Measurements from ENCODE around the gene CDYL. TPM values are rescaled to one million over a fixed set of nuclear protein-coding genes. Genes with fewer than 3 reads are reported as not detected.
A peak's percentile ranks its signal among the peaks of the same experiment; 100 is the strongest.

CDYL gene
- total RNA-seq, 1 experiment from 2014 or later: 4.2 TPM

DNA sequence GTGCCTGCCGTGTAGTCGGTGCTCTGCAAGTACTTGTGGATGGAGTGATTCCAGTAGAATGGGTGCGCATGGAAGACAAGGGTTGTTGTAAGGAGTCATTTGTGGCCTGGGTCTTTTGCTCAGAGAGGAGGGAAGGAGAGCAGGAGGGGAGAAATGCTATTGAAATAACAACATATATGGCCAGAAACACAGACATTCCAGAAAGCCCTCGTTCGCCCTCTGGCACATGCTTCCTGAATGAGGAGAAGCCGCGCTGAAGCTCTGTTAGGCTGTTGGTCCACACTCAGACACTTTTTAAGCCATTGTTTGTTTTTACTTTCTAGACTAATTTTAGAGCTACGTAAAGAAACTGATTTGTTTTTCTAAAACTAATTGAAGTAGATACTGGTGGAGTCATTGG is 120.2 kb downstream of the CDYL start:
- Histone ChIP-seq H3K79me2 (ENCODE audit: low read length) (no peaks in the 10 kb centered on the region), H3K4me2 (ENCODE audit: low read depth, low read length, poor library complexity, severe bottlenecking) (no peak overlapping the region), H3K4me1 (ENCODE audit: low read length) (no peaks in the 10 kb centered on the region), H4K20me1 (ENCODE audit: insufficient read depth, low read depth, low read length) (0 out of 2 replicates have a peak, but pooled peaks cover 4% of the 10 kb centered on the region), H3K4me3 (ENCODE audit: low read length) (no peak overlapping the region), H3K9me2 (replicated peaks; ENCODE audit: insufficient read depth, low read length) (no peaks in the 10 kb centered on the region), H2AFZ (ENCODE audit: low read length) (no peak overlapping the region), H3K36me3 (ENCODE audit: insufficient read depth, low read length) (no peaks in the 10 kb centered on the region), H3K9ac (ENCODE audit: low read length) (no peak overlapping the region), H3K9me3 (ENCODE audit: low read length) (no peaks in the 10 kb centered on the region), H3K27ac (ENCODE audit: low read length) (no peak overlapping the region), H3K27me3 (ENCODE audit: low read length) (no peaks in the 10 kb centered on the region)
- no peak for DNase-seq

GRCh38 chr6:4899249-4900034 is 123.2 kb downstream of the CDYL start:
- no peaks in the 10 kb centered on the region for H3K27me3 ChIP-seq (ENCODE audit: low read length)
- no peak overlapping the region for H3K4me2 ChIP-seq (ENCODE audit: low read depth, low read length, poor library complexity, severe bottlenecking)
- DNase-seq: no peak
- H3K27ac ChIP-seq (ENCODE audit: low read length): no peak overlapping the region
- no peaks in the 10 kb centered on the region for H3K9me3 ChIP-seq (ENCODE audit: low read length)
- no peaks in the 10 kb centered on the region for H3K9me2 ChIP-seq (replicated peaks; ENCODE audit: insufficient read depth, low read length)
- no peak overlapping the region for H3K4me3 ChIP-seq (ENCODE audit: low read length)
- no peaks in the 10 kb centered on the region for H3K79me2 ChIP-seq (ENCODE audit: low read length)
- peaks cover 9% of the 10 kb centered on the region; the same call in 1 of the 2 replicates for H4K20me1 ChIP-seq (ENCODE audit: insufficient read depth, low read depth, low read length)
- H3K9ac ChIP-seq (ENCODE audit: low read length): no peak overlapping the region
- no peak overlapping the region for H2AFZ ChIP-seq (ENCODE audit: low read length)
- no peaks in the 10 kb centered on the region for H3K4me1 ChIP-seq (ENCODE audit: low read length)
- no peaks in the 10 kb centered on the region for H3K36me3 ChIP-seq (ENCODE audit: insufficient read depth, low read length)

- peaks cover 9% of the 10 kb centered on the region; the same call in 1 of the 2 replicates for H4K20me1 ChIP-seq (ENCODE audit: insufficient read depth, low read depth, low read length)
- no peak overlapping the region for H3K4me2 ChIP-seq (ENCODE audit: low read depth, low read length, poor library complexity, severe bottlenecking)
- H3K9me2 ChIP-seq (replicated peaks; ENCODE audit: insufficient read depth, low read length): no peaks in the 10 kb centered on the region
- H3K27me3 ChIP-seq (ENCODE audit: low read length): no peaks in the 10 kb centered on the region
- no peak overlapping the region for H3K27ac ChIP-seq (ENCODE audit: low read length)
- no peak for DNase-seq
- H3K36me3 ChIP-seq (ENCODE audit: insufficient read depth, low read length): no peaks in the 10 kb centered on the region
- no peaks in the 10 kb centered on the region for H3K4me1 ChIP-seq (ENCODE audit: low read length)
- no peaks in the 10 kb centered on the region for H3K79me2 ChIP-seq (ENCODE audit: low read length)
- no peak overlapping the region for H2AFZ ChIP-seq (ENCODE audit: low read length)
- no peak overlapping the region for H3K9ac ChIP-seq (ENCODE audit: low read length)
- H3K4me3 ChIP-seq (ENCODE audit: low read length): no peak overlapping the region
- no peaks in the 10 kb centered on the region for H3K9me3 ChIP-seq (ENCODE audit: low read length)
Measured at GRCh38 chr6:4901386-4902061, 125.3 kb downstream of the CDYL start.

GRCh38 chr6:4902363-4902762 is 126.2 kb downstream of the CDYL start:
- Histone ChIP-seq H3K27me3 (ENCODE audit: low read length) (no peaks in the 10 kb centered on the region), H3K9me3 (ENCODE audit: low read length) (no peaks in the 10 kb centered on the region), H3K4me1 (ENCODE audit: low read length) (no peaks in the 10 kb centered on the region), H3K36me3 (ENCODE audit: insufficient read depth, low read length) (no peaks in the 10 kb centered on the region), H3K4me3 (ENCODE audit: low read length) (no peak overlapping the region), H3K4me2 (ENCODE audit: low read depth, low read length, poor library complexity, severe bottlenecking) (no peak overlapping the region), H3K79me2 (ENCODE audit: low read length) (no peaks in the 10 kb centered on the region), H3K9ac (ENCODE audit: low read length) (no peak overlapping the region), H3K27ac (ENCODE audit: low read length) (no peak overlapping the region), H2AFZ (ENCODE audit: low read length) (no peak overlapping the region), H3K9me2 (replicated peaks; ENCODE audit: insufficient read depth, low read length) (no peaks in the 10 kb centered on the region), H4K20me1 (ENCODE audit: insufficient read depth, low read depth, low read length) (peaks cover 9% of the 10 kb centered on the region; the same call in 1 of the 2 replicates)
- DNase-seq: peak; percentile 55

DNA sequence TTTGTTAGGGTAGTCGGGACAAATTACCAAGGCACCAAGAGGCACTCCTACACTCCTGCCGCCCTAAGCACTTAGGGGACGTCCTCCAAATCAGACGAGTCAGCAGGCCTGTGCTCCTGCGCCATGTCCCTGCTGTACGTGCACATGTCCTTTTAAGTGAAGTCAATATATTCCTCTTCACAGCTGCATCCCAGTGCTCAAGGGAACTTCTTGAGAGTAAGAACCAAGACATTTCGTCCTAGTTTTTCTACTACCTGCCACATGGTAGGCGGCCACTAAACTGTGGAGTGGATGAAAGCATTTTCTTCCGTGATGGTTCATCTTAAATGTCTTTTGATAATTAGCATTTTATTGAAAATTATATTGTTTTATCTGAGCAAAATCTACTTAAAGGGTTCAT is 126.9 kb downstream of the CDYL start:
- Histone ChIP-seq H3K27me3 (ENCODE audit: low read length) (no peaks in the 10 kb centered on the region), H2AFZ (ENCODE audit: low read length) (no peak overlapping the region), H3K36me3 (ENCODE audit: insufficient read depth, low read length) (no peaks in the 10 kb centered on the region), H3K9me2 (replicated peaks; ENCODE audit: insufficient read depth, low read length) (no peaks in the 10 kb centered on the region), H3K4me1 (ENCODE audit: low read length) (no peaks in the 10 kb centered on the region), H4K20me1 (ENCODE audit: insufficient read depth, low read depth, low read length) (peaks cover 12% of the 10 kb centered on the region; the same call in 1 of the 2 replicates), H3K4me3 (ENCODE audit: low read length) (no peak overlapping the region), H3K9me3 (ENCODE audit: low read length) (no peaks in the 10 kb centered on the region), H3K27ac (ENCODE audit: low read length) (no peak overlapping the region), H3K4me2 (ENCODE audit: low read depth, low read length, poor library complexity, severe bottlenecking) (no peak overlapping the region), H3K9ac (ENCODE audit: low read length) (no peak overlapping the region), H3K79me2 (ENCODE audit: low read length) (no peaks in the 10 kb centered on the region)
- DNase-seq: no peak

- H3K79me2 ChIP-seq (ENCODE audit: low read length): no peaks in the 10 kb centered on the region
- no peaks in the 10 kb centered on the region for H3K36me3 ChIP-seq (ENCODE audit: insufficient read depth, low read length)
- DNase-seq: no peak
- no peak overlapping the region for H3K4me3 ChIP-seq (ENCODE audit: low read length)
- H3K27ac ChIP-seq (ENCODE audit: low read length): no peak overlapping the region
- no peaks in the 10 kb centered on the region for H3K9me3 ChIP-seq (ENCODE audit: low read length)
- no peaks in the 10 kb centered on the region for H3K4me1 ChIP-seq (ENCODE audit: low read length)
- no peaks in the 10 kb centered on the region for H3K27me3 ChIP-seq (ENCODE audit: low read length)
- no peak overlapping the region for H2AFZ ChIP-seq (ENCODE audit: low read length)
- H3K9me2 ChIP-seq (replicated peaks; ENCODE audit: insufficient read depth, low read length): no peaks in the 10 kb centered on the region
- H3K9ac ChIP-seq (ENCODE audit: low read length): no peak overlapping the region
- H4K20me1 ChIP-seq (ENCODE audit: insufficient read depth, low read depth, low read length): peaks cover 12% of the 10 kb centered on the region; the same call in 1 of the 2 replicates
- no peak overlapping the region for H3K4me2 ChIP-seq (ENCODE audit: low read depth, low read length, poor library complexity, severe bottlenecking)
Measured at GRCh38 chr6:4903751-4904370, 127.7 kb downstream of the CDYL start.

- Histone ChIP-seq H2AFZ (ENCODE audit: low read length) (no peak overlapping the region), H3K9me3 (ENCODE audit: low read length) (no peaks in the 10 kb centered on the region), H3K36me3 (ENCODE audit: insufficient read depth, low read length) (no peaks in the 10 kb centered on the region), H3K27ac (ENCODE audit: low read length) (no peak overlapping the region), H3K4me2 (ENCODE audit: low read depth, low read length, poor library complexity, severe bottlenecking) (no peak overlapping the region), H3K4me3 (ENCODE audit: low read length) (no peak overlapping the region), H3K9ac (ENCODE audit: low read length) (no peak overlapping the region), H3K9me2 (replicated peaks; ENCODE audit: insufficient read depth, low read length) (no peaks in the 10 kb centered on the region), H3K79me2 (ENCODE audit: low read length) (no peaks in the 10 kb centered on the region), H3K27me3 (ENCODE audit: low read length) (no peaks in the 10 kb centered on the region), H4K20me1 (ENCODE audit: insufficient read depth, low read depth, low read length) (peaks cover 11% of the 10 kb centered on the region; the same call in 1 of the 2 replicates), H3K4me1 (ENCODE audit: low read length) (no peaks in the 10 kb centered on the region)
- DNase-seq: no peak
Measured at GRCh38 chr6:4904461-4905025, 128.3 kb downstream of the CDYL start.

- Histone ChIP-seq H3K4me1 (ENCODE audit: low read length) (no peaks in the 10 kb centered on the region), H3K9me3 (ENCODE audit: low read length) (no peaks in the 10 kb centered on the region), H3K27me3 (ENCODE audit: low read length) (no peaks in the 10 kb centered on the region), H3K27ac (ENCODE audit: low read length) (no peak overlapping the region), H3K36me3 (ENCODE audit: insufficient read depth, low read length) (no peaks in the 10 kb centered on the region), H3K4me3 (ENCODE audit: low read length) (no peak overlapping the region), H3K9me2 (replicated peaks; ENCODE audit: insufficient read depth, low read length) (no peaks in the 10 kb centered on the region), H4K20me1 (ENCODE audit: insufficient read depth, low read depth, low read length) (peaks cover 11% of the 10 kb centered on the region; the same call in 1 of the 2 replicates), H3K9ac (ENCODE audit: low read length) (no peak overlapping the region), H3K79me2 (ENCODE audit: low read length) (no peaks in the 10 kb centered on the region), H3K4me2 (ENCODE audit: low read depth, low read length, poor library complexity, severe bottlenecking) (no peak overlapping the region), H2AFZ (ENCODE audit: low read length) (no peak overlapping the region)
- no peak for DNase-seq
Measured at GRCh38 chr6:4905826-4906225, 129.6 kb downstream of the CDYL start.
